ENCODE measurements around the gene SLC6A6.

The SLC6A6 gene

GRCh38 chr3:14366915-14367823, 35.2 kb upstream of the SLC6A6 start:
- no peaks in the 10 kb centered on the region for H3K4me1 ChIP-seq (ENCODE audit: insufficient read depth, low read length)
- H3K4me3 ChIP-seq (ENCODE audit: low read length), result no peak overlapping the region
- H2AFZ ChIP-seq (ENCODE audit: low read depth, low read length), result no peak overlapping the region
- no peaks in the 10 kb centered on the region for H3K36me3 ChIP-seq (ENCODE audit: insufficient read depth, low read length)
- H3K27me3 ChIP-seq (ENCODE audit: insufficient read depth, low read length), result peaks cover 27% of the 10 kb centered on the region
- no peaks in the 10 kb centered on the region for H3K9me3 ChIP-seq (ENCODE audit: low read length)

DNA sequence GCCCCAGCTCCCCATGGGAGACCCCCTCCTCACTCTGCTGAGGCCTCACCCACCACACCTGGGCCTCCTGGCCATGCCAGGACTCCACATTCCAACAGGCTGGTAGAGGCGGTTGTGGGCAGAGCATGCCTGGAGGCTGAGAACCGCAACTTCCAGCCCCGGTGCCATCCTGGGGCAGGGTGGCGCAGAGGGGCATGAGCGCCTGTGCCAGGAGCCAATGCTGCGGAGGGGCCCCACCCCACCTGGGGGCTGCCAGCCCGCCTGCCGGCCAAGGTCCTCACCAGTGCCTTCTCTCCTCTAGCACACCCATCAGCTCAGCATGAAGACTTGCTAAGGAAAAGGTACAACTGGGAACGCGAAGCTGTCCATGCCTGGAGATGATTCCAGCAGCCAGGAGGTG, 34.3 kb upstream of the SLC6A6 start:
- H3K9me3 ChIP-seq (ENCODE audit: low read length), result no peaks in the 10 kb centered on the region
- no peaks in the 10 kb centered on the region for H3K4me1 ChIP-seq (ENCODE audit: insufficient read depth, low read length)
- no peaks in the 10 kb centered on the region for H3K36me3 ChIP-seq (ENCODE audit: insufficient read depth, low read length)
- H2AFZ ChIP-seq (ENCODE audit: low read depth, low read length), result no peak overlapping the region
- peaks cover 27% of the 10 kb centered on the region for H3K27me3 ChIP-seq (ENCODE audit: insufficient read depth, low read length)
- H3K4me3 ChIP-seq (ENCODE audit: low read length), result no peak overlapping the region

DNA sequence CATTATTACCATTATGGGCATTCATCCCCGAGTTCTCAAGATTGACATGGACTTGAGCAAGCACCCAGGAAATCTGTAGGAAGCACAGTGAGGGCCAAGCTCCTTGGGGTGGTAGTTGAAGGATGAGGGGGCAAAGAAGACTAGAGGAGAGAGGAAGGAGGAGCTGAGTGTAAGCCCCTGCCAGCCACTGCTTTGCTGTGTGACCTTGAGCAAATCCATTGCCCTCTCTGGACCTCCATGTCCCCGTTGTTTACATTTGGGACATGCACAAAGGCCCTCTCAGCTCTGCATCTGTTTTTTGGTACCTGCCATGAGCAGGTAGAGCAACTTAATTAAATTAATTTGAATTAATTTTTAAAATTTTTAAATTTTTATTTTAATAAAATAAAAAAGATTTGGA, 33.5 kb upstream of the SLC6A6 start:
- H3K4me1 ChIP-seq (ENCODE audit: insufficient read depth, low read length), result no peaks in the 10 kb centered on the region

DNA sequence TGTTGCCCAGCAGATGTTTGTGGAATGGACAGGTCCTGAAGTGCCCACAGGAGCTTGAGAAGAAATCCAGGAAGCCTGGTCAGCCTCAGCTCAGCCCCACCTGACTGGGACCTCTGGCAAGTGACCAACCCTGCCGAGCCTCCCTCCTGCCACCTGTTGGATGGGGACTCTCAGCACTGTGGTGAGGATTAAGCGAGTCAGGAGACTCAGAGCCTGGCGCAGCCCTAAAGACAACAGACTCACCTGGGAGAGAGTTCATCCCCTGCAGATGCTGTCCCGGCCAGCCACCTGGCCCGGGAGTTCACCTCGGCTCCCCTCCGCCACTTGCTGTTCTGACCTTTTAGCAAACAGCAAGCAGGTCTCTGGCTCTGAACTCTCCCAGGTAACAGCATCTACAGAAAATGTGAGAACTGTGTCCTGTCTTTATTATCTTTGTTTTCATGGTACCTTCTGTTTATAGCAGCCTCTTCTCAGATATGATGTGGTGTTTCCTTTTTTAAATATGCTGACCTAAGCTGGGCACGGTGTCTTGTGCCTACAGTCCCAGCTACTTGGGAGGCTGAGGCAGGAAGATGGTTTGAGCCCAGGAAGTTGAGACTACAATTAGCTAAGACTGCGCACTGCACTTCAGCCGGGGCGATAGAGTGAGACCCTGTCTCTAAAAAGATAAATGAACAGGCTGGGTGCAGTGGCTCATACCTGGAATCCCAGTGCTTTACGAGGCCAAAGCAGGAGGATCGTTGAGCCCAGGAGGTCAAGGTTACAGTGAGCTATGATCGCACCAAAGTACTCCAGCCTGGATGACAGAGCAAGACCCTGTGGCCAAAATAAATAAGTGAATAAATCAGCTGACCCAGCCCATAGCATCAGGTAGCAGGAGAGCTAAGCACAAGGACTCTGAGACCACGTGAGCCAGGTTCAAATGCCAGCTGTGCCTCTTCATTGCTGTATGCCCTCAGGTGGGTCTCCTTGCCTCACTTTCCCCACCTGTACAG, 32.4 kb upstream of the SLC6A6 start:
- no peak overlapping the region for H2AFZ ChIP-seq (ENCODE audit: low read depth, low read length)
- no peaks in the 10 kb centered on the region for H3K36me3 ChIP-seq (ENCODE audit: insufficient read depth, low read length)
- peaks cover 39% of the 10 kb centered on the region for H3K27me3 ChIP-seq (ENCODE audit: insufficient read depth, low read length)
- peaks cover 4% of the 10 kb centered on the region for H3K4me1 ChIP-seq (ENCODE audit: insufficient read depth, low read length)
- no peaks in the 10 kb centered on the region for H3K9me3 ChIP-seq (ENCODE audit: low read length)
- no peak overlapping the region for H3K4me3 ChIP-seq (ENCODE audit: low read length)

More for the DNA sequence above, 33.5 kb upstream of the SLC6A6 start:
- no peaks in the 10 kb centered on the region for H3K9me3 ChIP-seq (ENCODE audit: low read length)
- no peak overlapping the region for H3K4me3 ChIP-seq (ENCODE audit: low read length)
- H3K36me3 ChIP-seq (ENCODE audit: insufficient read depth, low read length), result no peaks in the 10 kb centered on the region
- H2AFZ ChIP-seq (ENCODE audit: low read depth, low read length), result no peak overlapping the region
- peaks cover 33% of the 10 kb centered on the region for H3K27me3 ChIP-seq (ENCODE audit: insufficient read depth, low read length)

GRCh38 chr3:14370720-14371572, 31.5 kb upstream of the SLC6A6 start:
- Histone ChIP-seq H3K36me3 (ENCODE audit: insufficient read depth, low read length) (no peaks in the 10 kb centered on the region), H2AFZ (ENCODE audit: low read depth, low read length) (no peak overlapping the region), H3K4me1 (ENCODE audit: insufficient read depth, low read length) (peaks cover 4% of the 10 kb centered on the region), H3K4me3 (ENCODE audit: low read length) (no peak overlapping the region), H3K9me3 (ENCODE audit: low read length) (no peaks in the 10 kb centered on the region), H3K27me3 (ENCODE audit: insufficient read depth, low read length) (peaks cover 37% of the 10 kb centered on the region)

- Histone ChIP-seq H3K9me3 (ENCODE audit: low read length) (no peaks in the 10 kb centered on the region), H2AFZ (ENCODE audit: low read depth, low read length) (no peak overlapping the region), H3K4me3 (ENCODE audit: low read length) (no peak overlapping the region), H3K27me3 (ENCODE audit: insufficient read depth, low read length) (peaks cover 33% of the 10 kb centered on the region), H3K4me1 (ENCODE audit: insufficient read depth, low read length) (peaks cover 4% of the 10 kb centered on the region), H3K36me3 (ENCODE audit: insufficient read depth, low read length) (no peaks in the 10 kb centered on the region)
Observed at GRCh38 chr3:14371573-14372474, 30.6 kb upstream of the SLC6A6 start.

DNA sequence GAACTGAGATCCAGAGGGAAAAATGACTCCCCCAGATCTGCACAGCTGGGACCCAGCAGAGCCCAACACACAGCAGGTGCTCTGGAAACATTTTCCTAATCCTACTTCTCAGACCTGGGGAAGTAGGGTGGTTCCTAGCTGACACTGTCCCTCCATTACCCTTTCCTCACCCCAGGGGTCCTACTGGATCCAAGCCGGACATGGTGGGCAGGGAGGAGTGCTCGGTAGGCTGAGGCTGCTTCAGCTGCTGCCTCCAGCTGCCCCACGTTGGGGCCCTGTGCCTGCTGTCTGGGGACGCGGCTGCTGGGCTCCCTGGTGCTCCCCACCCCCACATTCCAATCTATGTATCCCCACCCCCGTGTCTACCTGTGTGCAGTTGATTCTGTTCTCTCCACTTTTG, 29.8 kb upstream of the SLC6A6 start:
- H3K4me1 ChIP-seq (ENCODE audit: insufficient read depth, low read length), result peaks cover 4% of the 10 kb centered on the region
- no peak overlapping the region for H2AFZ ChIP-seq (ENCODE audit: low read depth, low read length)
- peaks cover 33% of the 10 kb centered on the region for H3K27me3 ChIP-seq (ENCODE audit: insufficient read depth, low read length)
- H3K36me3 ChIP-seq (ENCODE audit: insufficient read depth, low read length), result no peaks in the 10 kb centered on the region
- H3K4me3 ChIP-seq (ENCODE audit: low read length), result no peak overlapping the region
- H3K9me3 ChIP-seq (ENCODE audit: low read length), result no peaks in the 10 kb centered on the region

DNA sequence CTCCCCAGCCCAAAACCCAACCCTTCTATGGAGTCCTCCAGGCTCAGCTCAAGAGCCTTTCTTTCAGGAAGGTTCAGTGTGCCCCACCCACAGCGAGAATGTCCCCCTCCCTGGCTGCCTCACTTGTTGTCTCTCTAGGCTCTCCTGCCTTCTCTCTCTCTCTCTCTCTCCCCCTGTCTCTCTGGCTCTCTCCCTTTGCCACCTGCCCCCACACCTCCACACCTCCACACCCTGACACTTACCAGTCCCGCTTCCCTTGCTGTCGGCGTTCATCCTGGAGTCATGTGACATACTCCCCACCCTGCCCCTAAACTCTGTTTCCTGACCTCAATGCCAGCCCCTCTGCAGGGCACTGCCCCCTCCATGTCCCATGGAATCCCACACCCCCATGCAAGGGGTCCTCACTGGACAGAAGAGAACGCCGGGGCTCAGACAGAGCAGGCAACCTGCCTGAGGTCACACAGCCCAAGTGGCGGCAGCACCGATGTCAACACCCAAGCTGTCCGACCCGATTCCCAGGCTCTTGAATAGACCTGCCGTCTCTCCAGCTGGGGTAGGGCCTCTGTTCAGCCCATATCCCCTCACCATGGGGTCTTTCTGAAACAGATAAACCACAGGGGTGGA, 28.5 kb upstream of the SLC6A6 start:
- Histone ChIP-seq H3K9me3 (ENCODE audit: low read length) (no peaks in the 10 kb centered on the region), H3K36me3 (ENCODE audit: insufficient read depth, low read length) (no peaks in the 10 kb centered on the region), H3K4me3 (ENCODE audit: low read length) (no peak overlapping the region), H2AFZ (ENCODE audit: low read depth, low read length) (no peak overlapping the region), H3K4me1 (ENCODE audit: insufficient read depth, low read length) (peaks cover 4% of the 10 kb centered on the region), H3K27me3 (ENCODE audit: insufficient read depth, low read length) (peaks cover 27% of the 10 kb centered on the region)

GRCh38 chr3:14374444-14374883, 27.9 kb upstream of the SLC6A6 start:
- H3K4me1 ChIP-seq (ENCODE audit: insufficient read depth, low read length), result peaks cover 4% of the 10 kb centered on the region
- H3K4me3 ChIP-seq (ENCODE audit: low read length), result no peak overlapping the region
- H3K27me3 ChIP-seq (ENCODE audit: insufficient read depth, low read length), result peaks cover 27% of the 10 kb centered on the region
- H2AFZ ChIP-seq (ENCODE audit: low read depth, low read length), result no peak overlapping the region
- H3K9me3 ChIP-seq (ENCODE audit: low read length), result no peaks in the 10 kb centered on the region
- no peaks in the 10 kb centered on the region for H3K36me3 ChIP-seq (ENCODE audit: insufficient read depth, low read length)

GRCh38 chr3:14375192-14375591, 27.2 kb upstream of the SLC6A6 start:
- H3K36me3 ChIP-seq (ENCODE audit: insufficient read depth, low read length), result no peaks in the 10 kb centered on the region
- H2AFZ ChIP-seq (ENCODE audit: low read depth, low read length), result no peak overlapping the region
- peaks cover 4% of the 10 kb centered on the region for H3K4me1 ChIP-seq (ENCODE audit: insufficient read depth, low read length)
- no peak overlapping the region for H3K4me3 ChIP-seq (ENCODE audit: low read length)
- H3K9me3 ChIP-seq (ENCODE audit: low read length), result no peaks in the 10 kb centered on the region
- H3K27me3 ChIP-seq (ENCODE audit: insufficient read depth, low read length), result peaks cover 27% of the 10 kb centered on the region

DNA sequence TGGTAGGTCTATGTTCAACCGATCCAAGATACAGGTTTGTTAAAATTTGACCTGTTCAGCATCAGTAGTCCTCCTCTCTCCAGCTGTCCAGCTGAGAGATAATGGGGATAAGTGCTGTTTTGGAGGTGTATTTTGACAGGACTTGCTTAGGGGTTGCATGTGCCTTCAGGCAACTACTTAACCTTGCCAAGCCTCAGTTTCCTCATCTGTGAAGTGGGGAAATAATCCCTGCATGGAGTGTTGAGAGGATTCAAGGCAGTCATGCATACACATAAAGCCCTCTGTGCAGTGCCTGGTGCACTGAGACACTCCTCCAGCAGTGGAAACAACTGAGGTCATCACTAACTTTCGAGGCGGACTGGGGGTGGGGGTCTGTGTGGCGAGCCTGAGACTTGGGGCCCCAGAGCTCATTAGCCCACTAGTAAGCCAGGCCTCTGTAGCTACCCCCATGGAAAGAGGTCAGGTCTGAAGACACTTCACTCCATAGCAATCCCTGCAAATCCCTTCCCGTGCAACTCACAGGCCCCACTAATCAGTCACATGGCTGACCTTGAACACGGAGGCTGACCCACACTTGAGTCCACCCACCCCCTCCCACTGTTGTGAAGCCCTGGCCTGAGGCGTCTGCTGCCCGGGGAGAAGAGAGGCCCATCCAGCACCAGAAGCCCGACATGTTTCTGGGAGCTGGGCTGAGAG, 25.9 kb upstream of the SLC6A6 start:
- Histone ChIP-seq H3K4me1 (ENCODE audit: insufficient read depth, low read length) (peaks cover 4% of the 10 kb centered on the region), H2AFZ (ENCODE audit: low read depth, low read length) (no peak overlapping the region), H3K27me3 (ENCODE audit: insufficient read depth, low read length) (peaks cover 25% of the 10 kb centered on the region), H3K9me3 (ENCODE audit: low read length) (no peaks in the 10 kb centered on the region), H3K4me3 (ENCODE audit: low read length) (no peak overlapping the region), H3K36me3 (ENCODE audit: insufficient read depth, low read length) (no peaks in the 10 kb centered on the region)
